ENCODE data around the gene GNAT2. TPM values are rescaled to one million over a fixed set of nuclear protein-coding genes. Genes with fewer than 3 reads are reported as not detected.

GNAT2 gene
- total RNA-seq, 1 experiment from 2014 or later: 0.20 TPM

- Mint-ChIP-seq H3K4me1 (peaks cover 8 to 13% of the 10 kb centered on the region in 2 experiments; a peak in 3 of 4 replicates), H3K27ac (no peak overlapping the region), H3K4me3 (peak overlapping the region; percentile 71 to 77), H3K36me3 (ENCODE audit: insufficient read depth in 1 of 3, low read depth in 3 of 3) (peaks cover 0 to 11% (median 0%) of the 10 kb centered on the region in 3 experiments; a peak in 2 of 7 replicates), H3K9me3 (peaks cover 0 to 2% of the 10 kb centered on the region in 2 experiments; a peak in 1 of 5 replicates), H3K27me3 (ENCODE audit: low read depth) (peaks cover 8% of the 10 kb centered on the region)
- Histone ChIP-seq H3K23ac (ENCODE audit: insufficient read length, low read depth, low read length) (no peak overlapping the region), H3K56ac (ENCODE audit: insufficient read length, low read depth, low read length) (no peak overlapping the region), H3K27ac (ENCODE audit: insufficient read length, low read depth, low read length) (no peak overlapping the region), H2AK5ac (ENCODE audit: insufficient read length, low read length) (no peak overlapping the region), H3K9me3 (ENCODE audit: control insufficient read depth, low read depth, low read length) (no peaks in the 10 kb centered on the region), H2BK12ac (ENCODE audit: insufficient read length, low read depth, low read length) (no peak overlapping the region), H3K4me1 (ENCODE audit: insufficient read depth, low read length) (no peaks in the 10 kb centered on the region), H4K20me1 (ENCODE audit: control insufficient read depth, insufficient read depth, insufficient read length) (no peaks in the 10 kb centered on the region), H3K4me2 (ENCODE audit: insufficient read depth, insufficient read length, low read length) (peak overlapping the region; percentile 52), H3K23me2 (ENCODE audit: insufficient read length, low read depth, low read length, poor library complexity, severe bottlenecking) (peaks cover 3% of the 10 kb centered on the region), H4K91ac (ENCODE audit: insufficient read length, low read depth, low read length) (no peak overlapping the region), H3K14ac (ENCODE audit: insufficient read depth, low read length) (no peak overlapping the region), H4K5ac (ENCODE audit: insufficient read length, low read depth, low read length) (no peak overlapping the region), H4K8ac (replicated peaks; ENCODE audit: insufficient read length, low read depth, low read length) (no peak overlapping the region), H3K79me1 (ENCODE audit: insufficient read depth, low read depth, low read length, poor library complexity, severe bottlenecking) (no peaks in the 10 kb centered on the region), H2BK5ac (ENCODE audit: insufficient read length, low read length) (no peak overlapping the region), H2BK20ac (ENCODE audit: low read depth, low read length, poor library complexity, severe bottlenecking) (no peak overlapping the region), H3T11ph (ENCODE audit: low read length) (no peak overlapping the region), H2BK120ac (ENCODE audit: low read depth, low read length, poor library complexity, severe bottlenecking) (no peak overlapping the region), H3K18ac (ENCODE audit: insufficient read length, low read depth, low read length) (no peak overlapping the region), H2BK15ac (ENCODE audit: low read depth, low read length) (no peak overlapping the region), H3K9ac (ENCODE audit: extremely low read depth, insufficient read length, low read length) (no peak overlapping the region), H3K27me3 (ENCODE audit: insufficient read depth, low read length) (no peaks in the 10 kb centered on the region), H2AFZ (ENCODE audit: low read length) (no peak overlapping the region), H3K79me2 (ENCODE audit: insufficient read depth, low read length) (no peaks in the 10 kb centered on the region), H3K4ac (ENCODE audit: low read depth, low read length) (no peak overlapping the region)
- WGBS (ENCODE audit: extremely low coverage, insufficient read length, low lambda C conversion rate): no CpG with 5 or more reads among the region's 26 CpGs
- no peak for DNase-seq
- no peak for TF ChIP-seq CTCF (conservative IDR thresholded peaks at IDR 0.05)
These were observed 48.8 kb upstream of the GNAT2 start for GRCh38 chr1:109668123-109668775.
